Measurements from ENCODE around the gene IL1RAPL1.

The IL1RAPL1 gene

DNA sequence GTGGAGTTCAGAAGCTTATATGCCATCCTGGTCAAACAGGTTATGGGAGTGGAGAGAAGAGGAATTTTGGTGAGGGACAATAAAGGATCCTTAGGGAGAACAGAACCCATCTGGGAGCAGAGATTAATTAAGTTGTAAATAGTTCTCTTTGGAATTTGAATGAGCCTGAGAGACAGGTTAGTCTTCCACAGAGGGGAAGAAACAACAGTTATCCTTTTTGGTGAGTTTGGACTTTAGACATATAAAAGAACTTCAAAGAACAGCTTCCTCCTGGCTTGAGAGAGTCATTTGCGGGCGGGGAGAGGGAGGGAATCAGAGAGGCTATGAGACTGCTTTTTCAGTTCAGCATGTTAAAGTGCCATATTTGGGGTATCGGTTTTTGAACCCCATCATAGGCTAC, 834.8 kb downstream of the IL1RAPL1 start:
- H2BK120ac ChIP-seq (ENCODE audit: low read depth, low read length) = no peak overlapping the region
- H4K91ac ChIP-seq (ENCODE audit: low read depth, low read length, poor library complexity) = no peak overlapping the region
- no peak for DNase-seq (ENCODE audit: low spot score)
- no peaks in the 10 kb centered on the region for H3K36me3 ChIP-seq (replicated peaks in 1 of 2; ENCODE audit: control insufficient read depth in 2 of 2, insufficient read depth in 2 of 2, low read length in 2 of 2)
- no peaks in the 10 kb centered on the region for H3K4me1 ChIP-seq (ENCODE audit: control insufficient read depth in 2 of 2, insufficient read depth in 1 of 2, low read depth in 1 of 2, low read length in 2 of 2)
- no peaks in the 10 kb centered on the region for H3K79me1 ChIP-seq (ENCODE audit: low read depth, low read length)
- H3K4ac ChIP-seq (ENCODE audit: low read length) = no peak overlapping the region
- no peak overlapping the region for H4K8ac ChIP-seq (ENCODE audit: low read depth, low read length)
- H3K23ac ChIP-seq (ENCODE audit: low read depth, low read length, poor library complexity) = no peak overlapping the region
- H2BK12ac ChIP-seq (ENCODE audit: low read length) = no peak overlapping the region
- no peak overlapping the region for H2AK5ac ChIP-seq (ENCODE audit: low read depth, low read length)
- H2BK15ac ChIP-seq (ENCODE audit: low read length) = no peak overlapping the region
- no CpG with 5 or more reads among the region's 3 CpGs for WGBS, 2 donors (ENCODE audit: extremely low coverage in 2 of 2, insufficient read length in 2 of 2, insufficient replicate concordance in 1 of 2)
- H3K9me3 ChIP-seq (replicated peaks in 1 of 2; ENCODE audit: control insufficient read depth in 2 of 2, insufficient read depth in 1 of 2, low read depth in 1 of 2, low read length in 2 of 2) = no peaks in the 10 kb centered on the region
- H3K4me2 ChIP-seq (ENCODE audit: insufficient read depth, low read length, poor library complexity, severe bottlenecking) = no peak overlapping the region
- no peak overlapping the region for H2AFZ ChIP-seq (ENCODE audit: low read length)
- no peak overlapping the region for H3K27ac ChIP-seq (replicated peaks; ENCODE audit: low read length)
- H3K18ac ChIP-seq (ENCODE audit: low read length) = no peak overlapping the region
- H3K4me3 ChIP-seq (ENCODE audit: low read length in 2 of 2) = no peak overlapping the region
- H3K9ac ChIP-seq (ENCODE audit: low read depth, low read length, poor library complexity) = no peak overlapping the region
- no peak overlapping the region for H3K14ac ChIP-seq (ENCODE audit: low read length)
- no peaks in the 10 kb centered on the region for H3K27me3 ChIP-seq (ENCODE audit: control insufficient read depth in 3 of 3, insufficient read depth in 3 of 3, low read depth in 1 of 3, low read length in 3 of 3)
- H2BK5ac ChIP-seq (ENCODE audit: low read length) = no peak overlapping the region

GRCh38 chrX:29431895-29432294, 844.6 kb downstream of the IL1RAPL1 start:
- Histone ChIP-seq H3K9me3 (replicated peaks in 1 of 2; ENCODE audit: control insufficient read depth in 2 of 2, insufficient read depth in 1 of 2, low read depth in 1 of 2, low read length in 2 of 2) (no peaks in the 10 kb centered on the region), H3K14ac (ENCODE audit: low read length) (no peak overlapping the region), H4K8ac (ENCODE audit: low read depth, low read length) (no peak overlapping the region), H2BK120ac (ENCODE audit: low read depth, low read length) (no peak overlapping the region), H3K27me3 (ENCODE audit: control insufficient read depth in 3 of 3, insufficient read depth in 3 of 3, low read depth in 1 of 3, low read length in 3 of 3) (no peaks in the 10 kb centered on the region), H2BK5ac (ENCODE audit: low read length) (no peak overlapping the region), H3K18ac (ENCODE audit: low read length) (no peak overlapping the region), H3K4ac (ENCODE audit: low read length) (no peak overlapping the region), H2BK12ac (ENCODE audit: low read length) (no peak overlapping the region), H3K4me2 (ENCODE audit: insufficient read depth, low read length, poor library complexity, severe bottlenecking) (no peak overlapping the region), H3K36me3 (replicated peaks in 1 of 2; ENCODE audit: control insufficient read depth in 2 of 2, insufficient read depth in 2 of 2, low read length in 2 of 2) (no peaks in the 10 kb centered on the region), H3K4me3 (ENCODE audit: low read length in 2 of 2) (no peak overlapping the region), H3K79me1 (ENCODE audit: low read depth, low read length) (no peaks in the 10 kb centered on the region), H4K91ac (ENCODE audit: low read depth, low read length, poor library complexity) (no peak overlapping the region), H2BK15ac (ENCODE audit: low read length) (no peak overlapping the region), H2AK5ac (ENCODE audit: low read depth, low read length) (no peak overlapping the region), H2AFZ (ENCODE audit: low read length) (no peak overlapping the region), H3K27ac (replicated peaks; ENCODE audit: low read length) (no peak overlapping the region), H3K23ac (ENCODE audit: low read depth, low read length, poor library complexity) (no peak overlapping the region), H3K9ac (ENCODE audit: low read depth, low read length, poor library complexity) (no peak overlapping the region), H3K4me1 (ENCODE audit: control insufficient read depth in 2 of 2, insufficient read depth in 1 of 2, low read depth in 1 of 2, low read length in 2 of 2) (no peaks in the 10 kb centered on the region)
- WGBS, 2 donors (ENCODE audit: extremely low coverage in 2 of 2, insufficient read length in 2 of 2, insufficient replicate concordance in 1 of 2) = no CpG with 5 or more reads among the region's 2 CpGs
- DNase-seq (ENCODE audit: low spot score) = no peak

- Histone ChIP-seq H3K36me3 (replicated peaks in 1 of 2; ENCODE audit: control insufficient read depth in 2 of 2, insufficient read depth in 2 of 2, low read length in 2 of 2) (no peaks in the 10 kb centered on the region), H2BK120ac (ENCODE audit: low read depth, low read length) (no peak overlapping the region), H3K27me3 (ENCODE audit: control insufficient read depth in 3 of 3, insufficient read depth in 3 of 3, low read depth in 1 of 3, low read length in 3 of 3) (no peaks in the 10 kb centered on the region), H2BK15ac (ENCODE audit: low read length) (no peak overlapping the region), H3K18ac (ENCODE audit: low read length) (no peak overlapping the region), H4K91ac (ENCODE audit: low read depth, low read length, poor library complexity) (no peak overlapping the region), H3K4me3 (ENCODE audit: low read length in 2 of 2) (no peak overlapping the region), H2BK12ac (ENCODE audit: low read length) (no peak overlapping the region), H3K4ac (ENCODE audit: low read length) (no peak overlapping the region), H3K79me1 (ENCODE audit: low read depth, low read length) (no peaks in the 10 kb centered on the region), H3K9ac (ENCODE audit: low read depth, low read length, poor library complexity) (no peak overlapping the region), H2BK5ac (ENCODE audit: low read length) (no peak overlapping the region), H2AK5ac (ENCODE audit: low read depth, low read length) (no peak overlapping the region), H3K27ac (replicated peaks; ENCODE audit: low read length) (no peak overlapping the region), H2AFZ (ENCODE audit: low read length) (no peak overlapping the region), H4K8ac (ENCODE audit: low read depth, low read length) (no peak overlapping the region), H3K4me2 (ENCODE audit: insufficient read depth, low read length, poor library complexity, severe bottlenecking) (no peak overlapping the region), H3K14ac (ENCODE audit: low read length) (no peak overlapping the region), H3K23ac (ENCODE audit: low read depth, low read length, poor library complexity) (no peak overlapping the region), H3K9me3 (replicated peaks in 1 of 2; ENCODE audit: control insufficient read depth in 2 of 2, insufficient read depth in 1 of 2, low read depth in 1 of 2, low read length in 2 of 2) (no peaks in the 10 kb centered on the region), H3K4me1 (ENCODE audit: control insufficient read depth in 2 of 2, insufficient read depth in 1 of 2, low read depth in 1 of 2, low read length in 2 of 2) (no peaks in the 10 kb centered on the region)
- no peak for DNase-seq (ENCODE audit: low spot score)
These were observed 845.3 kb downstream of the IL1RAPL1 start for GRCh38 chrX:29432534-29432933.

DNA sequence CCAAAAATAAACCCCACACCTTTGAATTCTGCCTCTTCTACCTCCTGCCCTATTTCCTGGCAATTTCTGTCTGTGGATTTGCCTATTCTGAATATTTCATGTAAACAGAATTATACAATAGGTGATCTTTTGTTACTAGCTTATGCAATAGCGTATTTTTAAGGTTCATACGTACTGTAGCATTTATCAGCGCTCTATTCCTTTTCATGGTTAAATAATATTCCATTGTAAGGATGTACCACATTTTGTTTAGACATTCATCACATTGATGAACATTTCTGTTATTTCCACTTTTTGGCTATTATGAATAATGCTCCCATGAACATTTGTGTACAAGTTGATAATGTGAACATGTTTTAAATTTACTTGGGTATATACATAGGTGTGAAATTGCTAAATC, 847.7 kb downstream of the IL1RAPL1 start:
- Histone ChIP-seq H3K4me2 (ENCODE audit: insufficient read depth, low read length, poor library complexity, severe bottlenecking) (no peak overlapping the region), H4K91ac (ENCODE audit: low read depth, low read length, poor library complexity) (no peak overlapping the region), H3K4ac (ENCODE audit: low read length) (no peak overlapping the region), H2BK5ac (ENCODE audit: low read length) (no peak overlapping the region), H4K8ac (ENCODE audit: low read depth, low read length) (no peak overlapping the region), H2AK5ac (ENCODE audit: low read depth, low read length) (no peak overlapping the region), H3K23ac (ENCODE audit: low read depth, low read length, poor library complexity) (no peak overlapping the region), H3K9ac (ENCODE audit: low read depth, low read length, poor library complexity) (no peak overlapping the region), H3K36me3 (replicated peaks in 1 of 2; ENCODE audit: control insufficient read depth in 2 of 2, insufficient read depth in 2 of 2, low read length in 2 of 2) (no peaks in the 10 kb centered on the region), H3K27me3 (ENCODE audit: control insufficient read depth in 3 of 3, insufficient read depth in 3 of 3, low read depth in 1 of 3, low read length in 3 of 3) (no peaks in the 10 kb centered on the region), H3K27ac (replicated peaks; ENCODE audit: low read length) (no peak overlapping the region), H3K4me3 (ENCODE audit: low read length in 2 of 2) (no peak overlapping the region), H3K79me1 (ENCODE audit: low read depth, low read length) (no peaks in the 10 kb centered on the region), H2BK120ac (ENCODE audit: low read depth, low read length) (no peak overlapping the region), H3K4me1 (ENCODE audit: control insufficient read depth in 2 of 2, insufficient read depth in 1 of 2, low read depth in 1 of 2, low read length in 2 of 2) (no peaks in the 10 kb centered on the region), H3K9me3 (replicated peaks in 1 of 2; ENCODE audit: control insufficient read depth in 2 of 2, insufficient read depth in 1 of 2, low read depth in 1 of 2, low read length in 2 of 2) (no peaks in the 10 kb centered on the region), H3K18ac (ENCODE audit: low read length) (no peak overlapping the region), H2BK12ac (ENCODE audit: low read length) (no peak overlapping the region), H3K14ac (ENCODE audit: low read length) (no peak overlapping the region), H2AFZ (ENCODE audit: low read length) (no peak overlapping the region), H2BK15ac (ENCODE audit: low read length) (no peak overlapping the region)
- DNase-seq (ENCODE audit: low spot score) = no peak
- WGBS, 2 donors (ENCODE audit: extremely low coverage in 2 of 2, insufficient read length in 2 of 2, insufficient replicate concordance in 1 of 2) = no CpG with 5 or more reads among the region's 3 CpGs

Data from neuronal stem cell (in vitro differentiated cells).